ENCODE measurements around the gene SLITRK2. TPM values are rescaled to one million over a fixed set of nuclear protein-coding genes. Genes with fewer than 3 reads are reported as not detected.

The SLITRK2 gene
- total RNA-seq, 1 donor from 2014 or later, result not detected

- no peak overlapping the region for H3K9ac ChIP-seq (ENCODE audit: low read length)
- H3K4me1 ChIP-seq (ENCODE audit: insufficient read depth, low read length), result no peaks in the 10 kb centered on the region
- no peak overlapping the region for H3K4me3 ChIP-seq (ENCODE audit: insufficient read depth, low read depth, low read length)
- H3K27ac Mint-ChIP-seq (ENCODE audit: unreplicated experiment), result no peak overlapping the region
- H3K9me3 Mint-ChIP-seq (ENCODE audit: unreplicated experiment), result peaks cover 3% of the 10 kb centered on the region
- no peaks in the 10 kb centered on the region for H3K79me2 ChIP-seq (ENCODE audit: insufficient read depth, low read length)
- no peak for TF ChIP-seq EZH2 (IDR thresholded peaks at IDR 0.05; ENCODE audit: insufficient read depth, low read length)
- TF ChIP-seq, protein P1, sequence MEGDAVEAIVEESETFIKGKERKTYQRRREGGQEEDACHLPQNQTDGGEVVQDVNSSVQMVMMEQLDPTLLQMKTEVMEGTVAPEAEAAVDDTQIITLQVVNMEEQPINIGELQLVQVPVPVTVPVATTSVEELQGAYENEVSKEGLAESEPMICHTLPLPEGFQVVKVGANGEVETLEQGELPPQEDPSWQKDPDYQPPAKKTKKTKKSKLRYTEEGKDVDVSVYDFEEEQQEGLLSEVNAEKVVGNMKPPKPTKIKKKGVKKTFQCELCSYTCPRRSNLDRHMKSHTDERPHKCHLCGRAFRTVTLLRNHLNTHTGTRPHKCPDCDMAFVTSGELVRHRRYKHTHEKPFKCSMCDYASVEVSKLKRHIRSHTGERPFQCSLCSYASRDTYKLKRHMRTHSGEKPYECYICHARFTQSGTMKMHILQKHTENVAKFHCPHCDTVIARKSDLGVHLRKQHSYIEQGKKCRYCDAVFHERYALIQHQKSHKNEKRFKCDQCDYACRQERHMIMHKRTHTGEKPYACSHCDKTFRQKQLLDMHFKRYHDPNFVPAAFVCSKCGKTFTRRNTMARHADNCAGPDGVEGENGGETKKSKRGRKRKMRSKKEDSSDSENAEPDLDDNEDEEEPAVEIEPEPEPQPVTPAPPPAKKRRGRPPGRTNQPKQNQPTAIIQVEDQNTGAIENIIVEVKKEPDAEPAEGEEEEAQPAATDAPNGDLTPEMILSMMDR (IDR thresholded peaks at IDR 0.05; ENCODE audit: insufficient read depth, low read depth, low read length), result no peak
- H3K27me3 ChIP-seq (ENCODE audit: insufficient read depth, low read length), result no peaks in the 10 kb centered on the region
- no peak overlapping the region for H3K4me2 ChIP-seq (ENCODE audit: low read length)
- no peaks in the 10 kb centered on the region for H3K36me3 ChIP-seq (ENCODE audit: insufficient read depth, low read length)
- H3K27me3 Mint-ChIP-seq (ENCODE audit: low read depth, unreplicated experiment), result no peaks in the 10 kb centered on the region
- FAIRE-seq (no peak), DNase-seq (ENCODE audit: low read depth) (no peak)
- no peaks in the 10 kb centered on the region for H3K36me3 Mint-ChIP-seq (ENCODE audit: low read depth, unreplicated experiment)
- no peak overlapping the region for H3K27ac ChIP-seq (ENCODE audit: low read depth, low read length)
- H3K4me1 Mint-ChIP-seq (ENCODE audit: low read depth, unreplicated experiment), result no peaks in the 10 kb centered on the region
- H3K4me3 Mint-ChIP-seq (ENCODE audit: unreplicated experiment), result no peak overlapping the region
- H4K20me1 ChIP-seq (ENCODE audit: insufficient read depth, low read length), result no peaks in the 10 kb centered on the region
- no peak overlapping the region for H2AFZ ChIP-seq (ENCODE audit: low read depth, low read length)
- H3K9me3 ChIP-seq (ENCODE audit: insufficient read depth, low read depth, low read length), result no peaks in the 10 kb centered on the region
Observed at GRCh38 chrX:145848448-145848847, 30.8 kb downstream of the SLITRK2 start.

DNA sequence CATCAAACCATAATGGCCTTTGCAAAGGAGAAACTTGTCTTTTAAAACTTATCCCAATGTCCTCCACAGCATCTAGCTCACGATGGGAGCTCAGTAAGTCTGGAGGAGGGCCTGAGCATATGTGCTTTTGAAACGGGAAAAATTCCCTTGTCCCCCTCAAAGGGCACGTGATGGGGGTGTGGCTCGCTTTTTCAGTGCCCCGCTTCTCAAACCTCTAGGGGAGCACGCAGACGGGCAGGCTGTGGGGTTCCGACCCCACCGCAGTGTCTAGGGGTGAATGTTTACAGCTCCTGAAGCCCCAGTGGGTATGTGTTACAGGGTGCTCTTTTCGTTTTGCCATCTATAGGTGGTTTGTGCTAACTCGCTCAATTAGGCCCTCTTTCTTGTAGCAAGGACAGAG lies 31.2 kb downstream of the SLITRK2 start:
- H3K36me3 ChIP-seq (ENCODE audit: insufficient read depth, low read length), result no peaks in the 10 kb centered on the region

GRCh38 chrX:145853181-145853580 lies 35.6 kb downstream of the SLITRK2 start:
- Histone ChIP-seq H3K4me3 (ENCODE audit: insufficient read depth, low read depth, low read length) (no peak overlapping the region), H3K9me3 (ENCODE audit: insufficient read depth, low read depth, low read length) (no peaks in the 10 kb centered on the region), H3K36me3 (ENCODE audit: insufficient read depth, low read length) (no peaks in the 10 kb centered on the region), H3K4me1 (ENCODE audit: insufficient read depth, low read length) (no peaks in the 10 kb centered on the region), H3K27ac (ENCODE audit: low read depth, low read length) (no peak overlapping the region), H3K79me2 (ENCODE audit: insufficient read depth, low read length) (no peaks in the 10 kb centered on the region), H4K20me1 (ENCODE audit: insufficient read depth, low read length) (no peaks in the 10 kb centered on the region), H3K27me3 (ENCODE audit: insufficient read depth, low read length) (no peaks in the 10 kb centered on the region), H2AFZ (ENCODE audit: low read depth, low read length) (no peak overlapping the region), H3K9ac (ENCODE audit: low read length) (no peak overlapping the region), H3K4me2 (ENCODE audit: low read length) (no peak overlapping the region)
- FAIRE-seq (peak; percentile 81), DNase-seq (ENCODE audit: low read depth) (no peak)
- Mint-ChIP-seq H3K9me3 (ENCODE audit: unreplicated experiment) (peaks cover 7% of the 10 kb centered on the region), H3K4me1 (ENCODE audit: low read depth, unreplicated experiment) (no peaks in the 10 kb centered on the region), H3K27ac (ENCODE audit: unreplicated experiment) (no peak overlapping the region), H3K27me3 (ENCODE audit: low read depth, unreplicated experiment) (no peaks in the 10 kb centered on the region), H3K36me3 (ENCODE audit: low read depth, unreplicated experiment) (no peaks in the 10 kb centered on the region), H3K4me3 (ENCODE audit: unreplicated experiment) (no peak overlapping the region)
- TF ChIP-seq EZH2 (IDR thresholded peaks at IDR 0.05; ENCODE audit: insufficient read depth, low read length), result no peak
- TF ChIP-seq, protein P1 (IDR thresholded peaks at IDR 0.05; ENCODE audit: insufficient read depth, low read depth, low read length), result no peak

More for the DNA sequence above, 31.2 kb downstream of the SLITRK2 start:
- H3K4me3 Mint-ChIP-seq (ENCODE audit: unreplicated experiment), result no peak overlapping the region
- no peak for DNase-seq (ENCODE audit: low read depth)
- no peaks in the 10 kb centered on the region for H3K79me2 ChIP-seq (ENCODE audit: insufficient read depth, low read length)
- TF ChIP-seq, protein P1 (IDR thresholded peaks at IDR 0.05; ENCODE audit: insufficient read depth, low read depth, low read length), result no peak
- TF ChIP-seq EZH2 (IDR thresholded peaks at IDR 0.05; ENCODE audit: insufficient read depth, low read length), result no peak
- peaks cover 3% of the 10 kb centered on the region for H3K9me3 Mint-ChIP-seq (ENCODE audit: unreplicated experiment)
- H3K27ac ChIP-seq (ENCODE audit: low read depth, low read length), result no peak overlapping the region
- H3K9ac ChIP-seq (ENCODE audit: low read length), result no peak overlapping the region
- no peak overlapping the region for H3K27ac Mint-ChIP-seq (ENCODE audit: unreplicated experiment)
- FAIRE-seq, result no peak
- no peaks in the 10 kb centered on the region for H3K4me1 ChIP-seq (ENCODE audit: insufficient read depth, low read length)
- no peak overlapping the region for H2AFZ ChIP-seq (ENCODE audit: low read depth, low read length)
- H3K9me3 ChIP-seq (ENCODE audit: insufficient read depth, low read depth, low read length), result no peaks in the 10 kb centered on the region
- H3K36me3 Mint-ChIP-seq (ENCODE audit: low read depth, unreplicated experiment), result no peaks in the 10 kb centered on the region
- no peak overlapping the region for H3K4me2 ChIP-seq (ENCODE audit: low read length)
- no peaks in the 10 kb centered on the region for H4K20me1 ChIP-seq (ENCODE audit: insufficient read depth, low read length)
- no peaks in the 10 kb centered on the region for H3K27me3 ChIP-seq (ENCODE audit: insufficient read depth, low read length)
- H3K4me3 ChIP-seq (ENCODE audit: insufficient read depth, low read depth, low read length), result no peak overlapping the region
- H3K4me1 Mint-ChIP-seq (ENCODE audit: low read depth, unreplicated experiment), result no peaks in the 10 kb centered on the region
- no peaks in the 10 kb centered on the region for H3K27me3 Mint-ChIP-seq (ENCODE audit: low read depth, unreplicated experiment)

Measured in astrocyte (in vitro differentiated cells and primary cell).